ENCODE data around the gene EIF4H.

DNA sequence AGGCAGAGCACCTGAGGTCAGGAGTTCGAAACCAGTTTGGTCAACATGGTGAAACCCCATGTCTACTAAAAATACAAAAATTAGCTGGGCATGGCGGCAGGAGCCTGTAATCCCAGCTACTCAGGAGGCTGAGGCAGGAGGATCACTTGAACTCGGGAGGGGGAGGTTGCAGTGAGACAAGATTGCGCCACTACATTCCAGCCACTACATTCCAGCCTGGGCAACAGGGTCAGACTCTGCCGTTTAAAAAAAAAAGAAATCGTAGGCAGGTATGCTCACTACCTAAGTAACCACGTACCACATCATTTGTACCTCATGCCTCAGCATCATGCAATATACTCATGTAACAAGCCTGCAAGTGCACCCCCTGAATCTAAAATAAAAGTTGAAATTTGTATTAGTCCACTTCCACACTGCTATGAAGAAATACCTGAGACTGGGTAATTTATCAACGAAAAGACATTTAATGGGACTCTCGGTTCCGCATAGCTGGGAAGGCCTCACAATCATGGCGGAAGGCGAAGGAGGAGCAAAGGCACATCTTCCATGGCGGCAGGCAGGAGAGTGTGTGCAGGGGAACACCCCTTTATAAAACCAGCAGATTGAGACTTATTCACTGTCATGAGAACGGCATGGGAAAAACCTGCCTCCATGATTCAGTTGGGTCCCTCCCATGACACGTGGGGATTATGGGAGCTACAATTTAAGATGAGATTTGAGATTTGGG lies 8.1 kb upstream of the EIF4H start:
- TF ChIP-seq, protein P1, sequence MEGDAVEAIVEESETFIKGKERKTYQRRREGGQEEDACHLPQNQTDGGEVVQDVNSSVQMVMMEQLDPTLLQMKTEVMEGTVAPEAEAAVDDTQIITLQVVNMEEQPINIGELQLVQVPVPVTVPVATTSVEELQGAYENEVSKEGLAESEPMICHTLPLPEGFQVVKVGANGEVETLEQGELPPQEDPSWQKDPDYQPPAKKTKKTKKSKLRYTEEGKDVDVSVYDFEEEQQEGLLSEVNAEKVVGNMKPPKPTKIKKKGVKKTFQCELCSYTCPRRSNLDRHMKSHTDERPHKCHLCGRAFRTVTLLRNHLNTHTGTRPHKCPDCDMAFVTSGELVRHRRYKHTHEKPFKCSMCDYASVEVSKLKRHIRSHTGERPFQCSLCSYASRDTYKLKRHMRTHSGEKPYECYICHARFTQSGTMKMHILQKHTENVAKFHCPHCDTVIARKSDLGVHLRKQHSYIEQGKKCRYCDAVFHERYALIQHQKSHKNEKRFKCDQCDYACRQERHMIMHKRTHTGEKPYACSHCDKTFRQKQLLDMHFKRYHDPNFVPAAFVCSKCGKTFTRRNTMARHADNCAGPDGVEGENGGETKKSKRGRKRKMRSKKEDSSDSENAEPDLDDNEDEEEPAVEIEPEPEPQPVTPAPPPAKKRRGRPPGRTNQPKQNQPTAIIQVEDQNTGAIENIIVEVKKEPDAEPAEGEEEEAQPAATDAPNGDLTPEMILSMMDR (IDR thresholded peaks at IDR 0.05) = no peak
- no peak for TF ChIP-seq POLR2AphosphoS5 (IDR thresholded peaks at IDR 0.05)
- TF ChIP-seq POLR2A (IDR thresholded peaks at IDR 0.05) = no peak
- no peak for TF ChIP-seq EP300 (IDR thresholded peaks at IDR 0.05)
